Left ventricle myocardium inferior (tissue), 1 donor: ENCODE results near the gene STRN3. TPM values are rescaled to one million over a fixed set of nuclear protein-coding genes. Genes with fewer than 3 reads are reported as not detected.
"Not testable (repeated sequence)": the region's sequence is repeated elsewhere in the genome, so short reads cannot be mapped to it uniquely, and the experiment has no call there.

ENCODE experiments used
- DNase-seq: peaks from one replicate; pipeline ENCODE4 v3.0.0-alpha.2; 2020
- H3K27ac ChIP-seq: fragments of 200-600 bp; replicated peaks from 2 replicates; pipeline ENCODE4 v1.8.0; 2021
- H3K27me3 ChIP-seq: fragments of 200-600 bp; 2 replicates; pipeline ENCODE4 v1.8.0; 2021; ENCODE audit warnings: low read depth
- H3K36me3 ChIP-seq: fragments of 200-600 bp; 2 replicates; pipeline ENCODE4 v1.8.0; 2021
- H3K4me1 ChIP-seq: fragments of 200-600 bp; 2 replicates; pipeline ENCODE4 v1.8.0; 2021
- H3K4me3 ChIP-seq: fragments of 200-600 bp; 2 replicates; pipeline ENCODE4 v1.8.0; 2021; ENCODE audit warnings: mild to moderate bottlenecking, moderate library complexity
- H3K9me3 ChIP-seq: fragments of 200-600 bp; replicated peaks from 2 replicates; pipeline ENCODE4 v1.8.0; 2021
- intact Hi-C: fragments of 100-400 bp; cut with micrococcal nuclease; formaldehyde crosslinking; loops from one replicate; pipeline ENCODE4 v1.11.0; 2022
- total RNA-seq: library from RNA; stranded (reverse); fragmentation: NEBNext Ultra II Directional; extraction: Animal tissue kit (Norgen Biotek cat#: 25700); gene quantifications from one replicate; pipeline ENCODE4 v1.2.1, GENCODE V29; 2021
- TF ChIP-seq, protein P1 (sequence below): fragments of 200-600 bp; IDR thresholded peaks from 2 replicates; pipeline ENCODE4 v1.8.0; 2021; ENCODE audit warnings: antibody characterized with exemption, mild to moderate bottlenecking, borderline replicate concordance
- donor health status: DM: no; HTN: yes; CAD: no; lungs with severe emphysema.

STRN3 gene
- total RNA-seq, 1 donor from 2014 or later: 48.7 TPM

GRCh38 chr14:31018057-31018645, 8.0 kb downstream of the STRN3 start:
- Histone ChIP-seq H3K27ac (no peak overlapping the region), H3K4me1 (peaks cover 48% of the 10 kb centered on the region), H3K9me3 (no peaks in the 10 kb centered on the region), H3K27me3 (no peaks in the 10 kb centered on the region), H3K4me3 (no peak overlapping the region), H3K36me3 (peaks cover 11% of the 10 kb centered on the region)
- DNase-seq: no peak
- TF ChIP-seq, protein P1, sequence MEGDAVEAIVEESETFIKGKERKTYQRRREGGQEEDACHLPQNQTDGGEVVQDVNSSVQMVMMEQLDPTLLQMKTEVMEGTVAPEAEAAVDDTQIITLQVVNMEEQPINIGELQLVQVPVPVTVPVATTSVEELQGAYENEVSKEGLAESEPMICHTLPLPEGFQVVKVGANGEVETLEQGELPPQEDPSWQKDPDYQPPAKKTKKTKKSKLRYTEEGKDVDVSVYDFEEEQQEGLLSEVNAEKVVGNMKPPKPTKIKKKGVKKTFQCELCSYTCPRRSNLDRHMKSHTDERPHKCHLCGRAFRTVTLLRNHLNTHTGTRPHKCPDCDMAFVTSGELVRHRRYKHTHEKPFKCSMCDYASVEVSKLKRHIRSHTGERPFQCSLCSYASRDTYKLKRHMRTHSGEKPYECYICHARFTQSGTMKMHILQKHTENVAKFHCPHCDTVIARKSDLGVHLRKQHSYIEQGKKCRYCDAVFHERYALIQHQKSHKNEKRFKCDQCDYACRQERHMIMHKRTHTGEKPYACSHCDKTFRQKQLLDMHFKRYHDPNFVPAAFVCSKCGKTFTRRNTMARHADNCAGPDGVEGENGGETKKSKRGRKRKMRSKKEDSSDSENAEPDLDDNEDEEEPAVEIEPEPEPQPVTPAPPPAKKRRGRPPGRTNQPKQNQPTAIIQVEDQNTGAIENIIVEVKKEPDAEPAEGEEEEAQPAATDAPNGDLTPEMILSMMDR: no peak
- intact Hi-C loops: no loop called here

- Histone ChIP-seq H3K27ac (no peak overlapping the region), H3K4me1 (peaks cover 16% of the 10 kb centered on the region)
- TF ChIP-seq, protein P1: no peak
Observed at GRCh38 chr14:31013841-31014240, 12.3 kb downstream of the STRN3 start.

GRCh38 chr14:31010935-31011334, 15.2 kb downstream of the STRN3 start:
- peaks cover 7% of the 10 kb centered on the region for H3K4me1 ChIP-seq

More at GRCh38 chr14:31013841-31014240, 12.3 kb downstream of the STRN3 start:
- no peak for DNase-seq
- peaks cover 4% of the 10 kb centered on the region for H3K36me3 ChIP-seq
- intact Hi-C loops: no loop called here
- no peak overlapping the region for H3K4me3 ChIP-seq
- H3K9me3 ChIP-seq: no peaks in the 10 kb centered on the region
- H3K27me3 ChIP-seq: no peaks in the 10 kb centered on the region

DNA sequence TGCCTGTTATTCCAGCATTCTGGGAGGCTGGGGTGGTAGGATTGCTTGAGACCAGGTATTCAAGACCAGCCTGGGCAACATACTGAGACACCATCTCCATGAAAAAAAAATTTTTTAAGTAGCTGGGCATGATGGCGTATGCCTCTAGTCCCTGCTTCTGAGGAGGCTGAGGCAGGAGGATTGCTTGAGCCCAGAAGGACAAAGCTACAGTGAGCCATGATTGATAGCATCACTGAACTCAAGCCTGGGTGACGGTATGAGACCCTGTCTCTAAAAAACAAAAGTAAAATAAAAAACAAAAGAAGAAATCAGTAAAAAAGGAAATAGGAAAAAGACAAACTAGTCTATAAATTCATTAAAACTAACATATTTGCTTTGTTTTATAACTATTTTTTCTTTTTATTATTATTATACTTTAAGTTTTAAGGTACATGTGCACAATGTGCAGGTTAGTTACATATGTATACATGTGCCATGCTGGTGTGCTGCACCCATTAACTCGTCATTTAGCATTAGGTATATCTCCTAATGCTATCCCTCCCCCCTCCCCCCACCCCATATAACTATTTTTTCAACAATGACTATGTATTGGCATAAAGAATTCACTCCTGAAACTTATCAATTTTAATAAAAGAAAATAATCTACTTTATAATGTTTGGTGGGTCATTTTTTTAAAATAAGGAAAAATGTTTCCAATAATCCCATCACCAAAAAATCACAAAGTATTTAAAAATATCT, 16.2 kb downstream of the STRN3 start:
- Histone ChIP-seq H3K27me3 (no peaks in the 10 kb centered on the region), H3K27ac (no peak overlapping the region), H3K36me3 (peaks cover 12% of the 10 kb centered on the region), H3K4me3 (no peak overlapping the region), H3K4me1 (peaks cover 7% of the 10 kb centered on the region), H3K9me3 (no peaks in the 10 kb centered on the region)
- intact Hi-C loops: no loop called here
- TF ChIP-seq, protein P1: no peak
- no peak for DNase-seq

More at GRCh38 chr14:31010935-31011334, 15.2 kb downstream of the STRN3 start:
- no peak for DNase-seq
- H3K36me3 ChIP-seq: peaks cover 6% of the 10 kb centered on the region
- no peaks in the 10 kb centered on the region for H3K27me3 ChIP-seq
- H3K9me3 ChIP-seq: no peaks in the 10 kb centered on the region
- no peak overlapping the region for H3K27ac ChIP-seq
- intact Hi-C loops: no loop called here
- TF ChIP-seq, protein P1: no peak
- H3K4me3 ChIP-seq: no peak overlapping the region

DNA sequence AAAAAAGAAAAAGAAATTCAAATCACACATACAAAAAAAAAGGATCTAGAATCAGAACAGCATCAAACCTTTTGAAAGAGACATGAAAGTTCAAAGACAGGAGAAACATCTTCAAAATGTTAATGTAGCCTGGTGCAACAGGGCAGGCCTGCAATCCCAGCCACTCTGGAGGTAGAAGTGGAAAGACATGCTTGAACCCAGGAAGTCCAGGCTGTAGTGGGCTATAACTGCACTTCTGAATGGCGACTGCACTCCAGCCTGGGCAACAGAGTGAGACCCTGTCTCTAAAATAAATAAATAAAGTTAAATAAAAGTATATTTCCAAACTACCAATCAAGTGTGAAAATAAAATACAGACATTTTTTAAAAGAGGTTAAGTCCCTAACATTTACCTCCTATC, 19.5 kb downstream of the STRN3 start:
- Histone ChIP-seq H3K4me3 (no peak overlapping the region), H3K9me3 (no peaks in the 10 kb centered on the region), H3K4me1 (peaks cover 7% of the 10 kb centered on the region), H3K36me3 (peaks cover 12% of the 10 kb centered on the region), H3K27me3 (no peaks in the 10 kb centered on the region), H3K27ac (no peak overlapping the region)
- DNase-seq: no peak
- TF ChIP-seq, protein P1: no peak
- intact Hi-C loops: no loop called here

- H3K27me3 ChIP-seq, DNase-seq, H3K9me3 ChIP-seq, H3K27ac ChIP-seq, H3K4me3 ChIP-seq, intact Hi-C loops: not testable (repeated sequence)
- peaks cover 18% of the 10 kb centered on the region for H3K4me1 ChIP-seq
- peaks cover 12% of the 10 kb centered on the region for H3K36me3 ChIP-seq
Observed at GRCh38 chr14:31004007-31004406, 22.2 kb downstream of the STRN3 start.
